HL-60/S4 treated with retinoic acid at 250 ng/mL for 4 days and 3 days (cell line): Measurements from ENCODE around the gene COL18A1.
"Not testable (repeated sequence)": the region's sequence is repeated elsewhere in the genome, so short reads cannot be mapped to it uniquely, and the experiment has no call there.

ENCODE experiments used
- in situ Hi-C: fragments of 300-500 bp; cut with MboI; formaldehyde crosslinking; loops from 2 replicates; pipeline ENCODE4 v1.7.0; 2022; ENCODE audit warnings: low sequenced_read_pairs

Gene COL18A1

GRCh38 chr21:45499970-45500577, 95.1 kb downstream of the COL18A1 start:
- in situ Hi-C loops: no loop called here

GRCh38 chr21:45501081-45502005, 96.4 kb downstream of the COL18A1 start:
- in situ Hi-C loops: not testable (repeated sequence)

GRCh38 chr21:45502006-45502345, 97.0 kb downstream of the COL18A1 start:
- in situ Hi-C loops: no loop called here

GRCh38 chr21:45502600-45502999, 97.6 kb downstream of the COL18A1 start:
- in situ Hi-C loops: no loop called here

GRCh38 chr21:45503226-45503625, 98.3 kb downstream of the COL18A1 start:
- in situ Hi-C loops: not testable (repeated sequence)

- in situ Hi-C loops: no loop called here
Measured at GRCh38 chr21:45504021-45504515, 99.1 kb downstream of the COL18A1 start.

GRCh38 chr21:45504516-45505415, 99.8 kb downstream of the COL18A1 start:
- in situ Hi-C loops: no loop called here

GRCh38 chr21:45505416-45506021, 100.6 kb downstream of the COL18A1 start:
- in situ Hi-C loops: no loop called here

GRCh38 chr21:45506241-45506817, 101.4 kb downstream of the COL18A1 start:
- in situ Hi-C loops: no loop called here

- in situ Hi-C loops: no loop called here
Measured at GRCh38 chr21:45506836-45507522, 102.0 kb downstream of the COL18A1 start.

GRCh38 chr21:45507523-45507875, 102.5 kb downstream of the COL18A1 start:
- in situ Hi-C loops: no loop called here

GRCh38 chr21:45507888-45508508, 103.0 kb downstream of the COL18A1 start:
- in situ Hi-C loops: no loop called here

GRCh38 chr21:45508607-45509565, 103.9 kb downstream of the COL18A1 start:
- in situ Hi-C loops: no loop called here

GRCh38 chr21:45509566-45510465, 104.9 kb downstream of the COL18A1 start:
- in situ Hi-C loops: no loop called here

GRCh38 chr21:45510466-45510955, 105.5 kb downstream of the COL18A1 start:
- in situ Hi-C loops: no loop called here

- in situ Hi-C loops: no loop called here
Measured at GRCh38 chr21:45511007-45511406, 106.0 kb downstream of the COL18A1 start.
